GM12891 (cell line): Measurements from ENCODE around the gene MRPL16.

ENCODE experiments used
- POLR2A ChIP-seq: IDR thresholded peaks from 2 replicates; pipeline ENCODE4 v1.6.1; 2011; ENCODE audit warnings: low read depth, low read length, control low read depth
- POLR2AphosphoS5 ChIP-seq: IDR thresholded peaks from 2 replicates; pipeline ENCODE4 v1.6.1; 2011; ENCODE audit warnings: low read depth, low read length, control low read depth
- SPI1 ChIP-seq: IDR thresholded peaks from 2 replicates; pipeline ENCODE4 v1.6.1; 2011; ENCODE audit warnings: low read depth, low read length, control low read depth

DNA sequence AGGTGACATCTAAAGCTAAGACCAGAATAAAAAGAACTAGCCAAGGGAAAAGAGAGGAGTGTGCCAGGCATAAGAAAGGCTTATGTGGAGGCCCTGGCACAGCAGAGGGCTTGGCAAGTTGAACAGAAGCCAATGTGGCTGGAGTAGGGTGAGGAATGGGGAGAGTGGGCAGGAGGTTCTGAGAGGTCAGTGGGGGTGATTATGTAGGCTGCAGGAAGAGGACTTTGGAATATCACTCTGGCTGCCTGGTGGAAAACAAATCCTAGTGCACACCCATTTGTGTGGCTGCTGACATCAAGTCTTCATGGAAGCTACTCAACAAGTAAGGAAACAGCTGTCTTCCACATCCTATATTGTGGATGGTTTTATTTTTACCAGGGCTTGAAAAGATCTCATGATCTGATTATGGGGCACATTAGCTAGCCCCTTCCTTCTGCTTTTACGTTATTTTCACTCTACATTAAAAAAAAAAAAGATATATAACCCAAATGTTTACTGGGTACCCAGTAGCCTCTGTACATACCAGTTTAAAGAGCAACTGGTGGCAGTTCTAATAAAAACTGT is 3.4 kb downstream of the MRPL16 start:
- TF ChIP-seq POLR2A (no peak), POLR2AphosphoS5 (no peak), SPI1 (no peak)
